Activated T-helper 1 cell treated with Interleukin-2 at 50 U/mL for 16 hours (primary cell): Measurements from ENCODE around the gene USHBP1.
"Not testable (repeated sequence)": the region's sequence is repeated elsewhere in the genome, so short reads cannot be mapped to it uniquely, and the experiment has no call there.

ENCODE experiments used
- DNase-seq: peaks from one replicate; pipeline ENCODE4 v3.0.0-alpha.2; 2020; ENCODE audit warnings: low read depth

The USHBP1 gene

DNA sequence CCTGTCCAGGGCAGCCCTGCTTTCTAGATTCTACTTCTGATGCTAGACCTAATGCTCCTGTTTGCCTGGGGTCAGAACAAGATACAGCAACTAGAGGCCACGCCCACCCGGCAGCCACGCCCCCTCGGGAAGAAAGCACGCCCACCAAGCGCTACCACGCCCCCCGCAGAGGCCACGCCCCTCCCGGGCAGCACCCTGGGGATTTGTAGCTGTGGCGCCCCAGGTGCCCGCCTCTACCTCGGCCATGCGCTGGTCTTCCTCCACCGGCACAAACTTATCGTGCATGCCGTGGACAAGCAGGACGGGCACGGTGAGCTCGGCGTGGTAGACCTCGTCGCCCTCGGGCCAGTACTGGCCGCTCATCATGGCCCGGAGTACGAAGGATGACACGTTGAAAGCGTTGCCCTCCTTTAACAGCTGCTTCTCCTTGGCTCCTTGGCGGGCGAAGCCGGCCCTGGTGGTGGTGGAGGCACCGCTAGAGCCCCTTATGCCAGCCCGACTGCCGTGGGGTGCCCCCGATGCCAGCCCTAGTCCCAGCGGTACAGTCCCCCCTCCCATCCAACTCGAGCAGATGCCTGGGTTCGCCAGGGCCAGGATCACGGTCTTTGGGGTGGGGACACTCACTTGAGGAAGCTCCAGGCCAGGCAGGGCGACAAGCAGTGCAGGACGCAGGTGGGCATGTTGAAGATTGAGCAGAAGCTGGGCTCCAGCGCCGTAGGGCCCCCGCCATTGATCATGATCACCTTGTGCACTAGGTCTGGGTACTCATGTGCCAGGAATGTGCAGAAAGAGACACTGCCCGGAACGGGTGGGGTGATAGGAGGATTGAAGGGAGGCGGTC lies 29.7 kb upstream of the USHBP1 start:
- DNase-seq, result no peak

DNA sequence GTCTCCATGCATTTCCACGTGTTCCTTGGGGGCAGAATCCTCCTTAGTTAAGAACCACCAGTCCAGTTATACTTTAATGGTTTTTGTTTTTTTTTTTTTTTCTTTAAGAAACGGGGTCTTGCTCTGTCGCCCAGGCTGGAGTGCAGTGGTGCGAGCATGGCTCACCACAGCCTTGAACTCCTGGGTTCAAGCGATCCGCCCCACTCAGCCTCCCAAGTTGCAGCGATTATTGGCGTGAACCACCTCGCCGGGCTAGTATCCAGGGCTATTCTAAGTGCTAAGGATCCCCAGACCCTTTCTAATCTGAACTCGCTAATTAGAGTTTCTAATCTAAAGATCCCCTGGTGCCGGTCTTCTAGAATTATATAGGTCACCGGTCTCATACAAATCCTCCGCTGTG lies 29.1 kb upstream of the USHBP1 start:
- DNase-seq, result no peak

DNA sequence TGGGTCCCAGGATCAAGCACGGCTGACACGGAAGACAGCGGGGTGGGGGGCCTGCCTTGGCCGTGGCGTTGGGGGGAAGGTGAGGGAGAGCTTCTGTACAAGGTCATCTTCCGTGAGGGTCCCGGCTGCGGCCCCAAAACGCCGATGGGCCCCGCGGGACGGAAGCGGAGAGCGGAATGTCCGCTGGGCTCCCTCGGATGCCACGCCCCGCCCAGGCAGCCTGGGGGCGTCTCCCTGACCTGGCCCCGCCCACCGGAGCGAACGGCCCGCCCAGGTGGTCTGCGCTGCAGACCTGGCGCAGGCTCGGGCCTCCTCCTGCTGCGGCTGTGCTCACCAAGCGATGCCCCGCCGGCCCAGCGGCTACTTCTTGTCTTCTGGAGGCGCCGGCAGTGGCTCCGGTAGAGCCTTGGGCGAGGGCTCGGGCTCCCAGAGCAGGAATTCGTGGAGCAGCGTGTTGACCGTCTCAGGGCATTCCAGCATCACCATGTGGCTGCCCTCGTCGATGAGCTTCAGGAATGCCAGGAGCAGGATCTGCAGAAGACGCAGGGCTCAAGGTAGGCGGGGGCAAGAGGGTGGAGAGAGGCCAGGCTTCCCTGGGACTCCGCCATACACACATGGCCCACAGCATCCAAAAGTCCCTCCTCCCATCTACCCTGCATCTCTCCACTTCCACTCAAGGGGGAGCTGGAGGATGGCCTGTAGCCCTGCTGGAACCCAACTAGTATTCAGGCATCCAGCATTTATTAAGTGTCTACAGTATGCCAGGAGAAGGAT lies 27.9 kb upstream of the USHBP1 start:
- peak; percentile 63 for DNase-seq

DNA sequence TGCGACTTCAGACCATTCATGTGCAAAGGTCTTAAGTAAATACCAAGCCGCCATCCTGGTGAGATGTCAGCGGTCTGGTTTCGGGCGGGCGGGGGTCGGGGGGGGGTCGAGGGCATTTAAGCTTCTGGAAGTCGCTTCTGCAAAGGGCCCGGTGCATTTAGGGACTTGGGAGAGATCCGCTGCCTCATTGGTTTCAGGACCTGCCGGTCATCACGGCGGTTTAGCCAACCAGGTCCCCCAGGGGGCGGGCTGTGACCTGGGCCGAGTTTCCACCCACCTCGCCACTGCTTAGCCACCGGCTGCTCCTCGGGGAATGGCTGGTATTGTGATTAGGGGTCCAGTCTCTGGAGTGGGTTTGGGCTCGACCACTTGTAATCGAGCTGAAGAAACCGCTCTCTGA lies 24.9 kb upstream of the USHBP1 start:
- no peak for DNase-seq

DNA sequence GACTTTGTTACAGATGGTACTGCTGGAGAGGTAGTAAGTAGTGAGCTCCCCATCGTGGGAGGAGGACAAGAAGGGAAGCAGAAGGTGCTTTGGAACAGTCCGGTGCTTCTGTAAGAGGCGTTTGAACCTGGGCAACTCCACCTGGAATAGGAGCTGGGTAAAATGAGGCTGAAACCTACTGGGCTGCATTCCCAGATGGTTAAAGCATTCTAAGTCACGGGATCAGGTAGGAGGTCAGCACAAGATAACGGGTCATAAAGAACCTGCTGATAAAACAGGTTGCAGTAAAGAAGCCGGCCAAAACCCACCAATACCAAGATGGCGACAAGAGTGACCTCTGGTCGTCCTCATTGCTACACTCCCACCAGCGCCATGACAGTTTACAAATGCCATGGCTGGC lies 22.2 kb upstream of the USHBP1 start:
- no peak for DNase-seq

DNA sequence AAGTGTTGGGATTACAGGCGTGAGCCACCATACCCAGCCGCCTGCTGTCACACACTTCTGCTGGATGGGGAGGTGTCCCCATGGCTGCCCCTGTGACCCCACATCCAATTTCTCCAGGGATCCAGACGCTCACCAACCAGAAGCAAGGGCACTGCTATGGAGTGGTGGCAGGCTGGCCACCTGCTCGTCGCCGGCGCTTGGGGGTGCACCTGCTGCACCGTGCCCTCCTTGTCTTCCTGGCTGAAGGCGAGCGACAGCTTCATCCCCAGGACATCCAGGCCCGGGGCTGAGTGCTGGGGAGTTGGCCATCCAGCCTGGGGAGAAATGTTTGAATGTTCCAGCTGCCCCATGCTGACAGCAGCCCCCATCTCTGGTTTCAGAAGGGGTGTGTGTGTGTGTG lies 21.7 kb upstream of the USHBP1 start:
- DNase-seq, result no peak

DNA sequence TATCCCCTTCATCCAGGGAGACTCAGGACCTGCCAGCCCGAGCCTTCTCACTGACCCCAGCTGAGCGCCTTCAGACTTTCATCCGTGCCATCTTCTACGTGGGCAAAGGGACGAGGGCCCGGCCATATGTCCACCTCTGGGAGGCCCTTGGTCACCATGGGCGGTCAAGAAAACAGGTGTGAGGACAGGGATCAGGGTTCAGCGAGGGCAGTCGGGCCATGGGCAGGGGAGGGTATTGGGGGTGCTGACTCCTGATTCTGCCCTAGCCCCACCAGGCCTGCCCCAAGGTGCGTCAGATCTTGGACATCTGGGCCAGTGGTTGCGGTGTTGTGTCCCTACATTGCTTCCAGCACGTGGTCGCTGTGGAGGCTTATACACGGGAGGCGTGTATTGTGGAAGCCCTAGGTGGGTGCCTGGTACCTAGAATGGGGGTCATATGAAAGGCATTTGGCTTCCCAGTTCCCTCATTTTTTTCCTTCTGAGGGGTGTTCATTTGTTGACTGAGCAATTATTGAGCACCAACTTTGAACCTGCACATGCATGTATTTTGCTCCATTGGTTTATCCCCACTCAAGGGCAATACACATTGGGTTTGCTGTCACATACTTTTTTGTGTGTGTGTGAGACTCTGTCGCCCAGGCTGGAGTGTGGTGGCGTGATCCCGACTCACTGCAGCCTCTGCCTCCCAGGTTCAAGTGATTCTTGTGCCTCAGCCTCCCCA lies 21.0 kb upstream of the USHBP1 start:
- no peak for DNase-seq

DNA sequence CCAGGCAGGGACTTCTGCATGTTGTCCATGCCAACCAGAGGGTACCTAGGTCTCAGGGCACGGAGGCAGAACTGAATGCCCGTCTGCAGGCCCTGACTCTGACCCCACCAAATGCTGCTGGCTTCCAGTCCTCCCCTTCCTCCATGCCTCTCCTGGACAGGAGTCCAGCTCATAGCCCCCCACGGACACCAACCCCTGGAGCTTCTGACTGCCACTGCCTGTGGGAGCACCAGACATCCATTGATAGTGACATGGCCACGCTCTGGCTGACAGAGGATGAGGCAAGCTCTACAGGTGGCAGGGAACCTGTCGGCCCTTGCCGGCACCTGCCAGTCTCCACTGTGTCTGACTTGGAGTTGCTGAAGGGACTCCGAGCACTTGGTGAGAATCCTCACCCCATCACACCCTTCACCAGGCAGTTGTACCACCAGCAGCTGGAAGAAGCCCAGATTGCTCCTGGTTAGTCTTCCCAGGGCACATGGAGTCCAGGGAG lies 19.0 kb upstream of the USHBP1 start:
- DNase-seq, result no peak

DNA sequence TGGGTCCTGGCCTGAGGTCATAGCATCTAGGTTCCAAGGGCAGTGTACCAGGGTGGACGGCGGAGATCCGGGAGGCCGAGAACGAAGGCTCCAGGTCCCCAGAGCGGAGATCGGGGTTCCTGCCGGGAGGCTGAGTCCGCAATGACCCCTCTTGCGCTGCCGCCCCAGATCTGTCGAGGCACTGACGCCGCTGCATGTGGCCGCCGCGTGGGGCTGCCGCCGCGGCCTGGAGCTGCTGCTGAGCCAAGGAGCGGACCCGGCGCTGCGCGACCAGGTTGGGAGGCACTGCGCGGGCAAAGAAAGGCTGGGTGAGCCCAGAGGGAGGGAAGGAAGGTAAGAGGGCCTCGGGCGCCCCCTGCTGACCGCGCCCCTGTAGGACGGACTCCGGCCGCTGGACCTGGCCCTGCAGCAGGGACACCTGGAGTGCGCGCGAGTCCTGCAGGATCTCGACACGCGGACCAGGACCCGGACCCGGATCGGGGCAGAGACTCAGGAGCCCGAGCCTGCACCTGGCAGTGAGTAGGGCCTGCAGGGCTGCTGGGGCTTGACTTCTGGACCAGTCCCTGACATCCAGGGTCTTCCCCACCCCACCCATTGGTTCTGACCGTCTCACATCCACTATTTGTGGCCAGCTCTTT lies 18.1 kb upstream of the USHBP1 start:
- peak; percentile 64 for DNase-seq

DNA sequence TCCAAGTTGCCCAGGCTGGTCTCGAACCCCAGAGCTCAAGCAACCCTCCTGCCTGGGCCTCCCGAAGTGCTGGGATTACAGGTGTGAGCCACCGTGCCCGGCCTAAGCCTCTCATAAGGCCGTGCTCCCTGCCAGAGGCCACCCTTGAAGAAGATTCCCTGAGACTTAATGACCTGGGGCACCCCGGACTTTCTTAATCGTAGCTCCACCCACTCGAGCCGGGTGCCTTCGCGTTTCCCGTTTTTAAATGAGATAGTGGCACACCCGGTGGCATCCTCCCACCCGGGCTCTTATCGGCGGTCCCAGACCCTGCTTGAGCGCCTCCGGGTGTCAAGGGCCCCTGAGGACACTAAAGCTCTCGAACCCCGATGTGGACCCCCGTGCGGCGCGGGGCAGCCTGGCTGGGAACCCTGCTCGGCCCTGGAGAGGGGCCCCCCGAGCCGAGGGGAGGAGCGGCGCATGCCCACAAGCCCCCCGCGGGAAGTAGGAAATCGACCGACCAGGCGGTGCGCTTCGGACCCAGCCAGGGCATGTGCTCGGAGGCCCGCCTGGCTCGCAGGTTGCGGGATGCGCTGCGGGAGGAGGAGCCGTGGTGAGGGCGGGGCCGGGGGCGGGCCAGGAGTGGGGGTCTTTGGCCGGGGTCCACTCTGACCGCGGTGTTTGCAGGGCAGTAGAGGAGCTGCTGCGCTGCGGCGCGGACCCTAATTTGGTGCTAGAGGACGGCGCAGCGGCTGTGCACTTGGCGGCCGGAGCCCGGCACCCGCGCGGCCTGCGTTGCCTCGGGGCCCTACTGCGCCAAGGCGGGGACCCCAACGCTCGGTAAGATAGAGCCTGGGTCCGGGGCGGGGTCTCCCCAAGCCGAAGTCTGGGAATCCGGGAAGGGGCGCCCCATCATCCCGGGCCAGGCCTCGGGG lies 17.1 kb upstream of the USHBP1 start, which contains the start of gene ANKLE1:
Gene ANKLE1, plus strand, starts transcription at position 511 of the 914 bp plus-strand sequence. Its CDS starts 20 bp downstream, at position 531.
- no peak for DNase-seq

DNA sequence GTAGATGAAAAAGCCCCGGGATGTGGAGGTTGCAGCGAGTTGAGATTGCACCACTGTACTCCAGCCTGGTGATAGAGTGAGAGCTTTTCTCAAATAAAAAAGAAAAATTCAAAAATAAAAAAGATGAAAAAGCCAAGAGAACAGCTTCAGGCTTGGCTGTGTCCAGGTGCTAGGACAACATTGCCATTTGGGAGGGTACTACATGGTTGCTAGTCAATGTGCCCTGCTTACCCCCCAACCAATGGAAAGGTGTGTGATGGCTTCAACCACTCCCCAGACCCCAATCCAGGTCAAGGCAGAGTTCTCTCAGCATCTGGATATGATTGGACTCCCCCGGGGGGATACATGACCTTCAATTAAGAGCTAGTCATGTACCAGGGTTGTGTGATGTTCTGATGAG lies 14.9 kb upstream of the USHBP1 start:
- no peak for DNase-seq

DNA sequence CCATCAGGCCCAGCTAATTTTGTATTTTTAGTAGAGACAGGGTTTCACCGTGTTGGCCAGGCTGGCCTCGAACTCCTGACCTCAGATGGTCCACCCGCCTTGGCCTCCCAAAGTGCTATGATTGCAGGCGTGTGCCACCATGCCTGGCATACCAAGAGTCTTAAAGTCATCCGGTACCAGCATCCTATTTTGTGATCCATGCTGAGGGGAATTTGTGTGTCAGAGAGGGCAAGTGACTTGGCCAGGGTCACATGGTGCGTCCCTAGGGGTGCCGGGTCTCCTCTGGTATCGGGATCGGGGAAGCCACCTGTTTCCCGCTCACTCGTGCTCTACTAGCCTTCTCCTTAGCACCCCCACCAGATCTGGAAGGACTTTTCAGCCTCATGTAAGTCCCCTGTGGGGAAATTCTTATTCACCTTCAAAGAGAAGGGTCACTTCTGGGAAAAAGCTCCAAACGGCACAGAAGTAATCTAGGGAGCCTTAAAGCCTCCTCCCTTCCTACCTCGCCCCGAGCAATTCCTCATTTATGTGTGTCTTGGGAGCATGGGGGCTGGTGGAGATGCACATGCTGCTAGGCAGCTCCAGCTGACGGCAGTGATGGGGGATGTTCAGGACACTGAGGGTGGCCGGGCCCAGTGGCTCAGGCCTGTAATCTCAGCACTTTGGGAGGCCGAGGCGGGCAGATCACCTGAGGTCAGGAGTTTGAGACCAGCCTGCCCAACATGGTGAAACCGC lies 11.1 kb upstream of the USHBP1 start:
- DNase-seq, result no peak

DNA sequence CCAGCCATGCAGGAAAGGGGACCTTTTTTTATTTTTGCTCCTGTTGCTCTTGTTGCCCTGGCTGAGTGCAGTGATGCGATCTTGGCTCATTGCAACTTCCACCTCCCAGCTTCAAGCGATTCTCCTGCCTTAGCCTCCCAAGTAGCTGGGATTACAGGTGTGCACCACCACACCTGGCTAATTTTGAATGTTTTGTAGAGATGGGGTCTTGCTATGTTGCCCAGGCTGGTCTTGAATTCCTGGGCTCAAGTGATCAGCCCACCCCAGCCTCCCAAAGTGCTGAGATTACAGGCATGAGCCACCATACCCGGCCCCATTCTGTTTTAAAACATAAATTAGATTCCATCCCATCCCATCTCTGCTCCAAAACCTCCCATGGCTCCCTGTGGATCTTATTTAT lies 10.3 kb upstream of the USHBP1 start:
- not testable (repeated sequence) for DNase-seq

DNA sequence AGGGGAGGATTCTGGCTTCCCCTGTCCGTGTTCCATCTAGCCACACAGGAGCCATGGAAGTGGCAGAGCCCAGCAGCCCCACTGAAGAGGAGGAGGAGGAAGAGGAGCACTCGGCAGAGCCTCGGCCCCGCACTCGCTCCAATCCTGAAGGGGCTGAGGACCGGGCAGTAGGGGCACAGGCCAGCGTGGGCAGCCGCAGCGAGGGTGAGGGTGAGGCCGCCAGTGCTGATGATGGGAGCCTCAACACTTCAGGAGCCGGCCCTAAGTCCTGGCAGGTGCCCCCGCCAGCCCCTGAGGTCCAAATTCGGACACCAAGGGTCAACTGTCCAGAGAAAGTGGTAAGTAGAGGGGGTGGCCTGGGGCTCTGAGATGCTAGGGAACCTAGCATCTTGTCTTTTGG lies 4.2 kb upstream of the USHBP1 start:
- no peak for DNase-seq

DNA sequence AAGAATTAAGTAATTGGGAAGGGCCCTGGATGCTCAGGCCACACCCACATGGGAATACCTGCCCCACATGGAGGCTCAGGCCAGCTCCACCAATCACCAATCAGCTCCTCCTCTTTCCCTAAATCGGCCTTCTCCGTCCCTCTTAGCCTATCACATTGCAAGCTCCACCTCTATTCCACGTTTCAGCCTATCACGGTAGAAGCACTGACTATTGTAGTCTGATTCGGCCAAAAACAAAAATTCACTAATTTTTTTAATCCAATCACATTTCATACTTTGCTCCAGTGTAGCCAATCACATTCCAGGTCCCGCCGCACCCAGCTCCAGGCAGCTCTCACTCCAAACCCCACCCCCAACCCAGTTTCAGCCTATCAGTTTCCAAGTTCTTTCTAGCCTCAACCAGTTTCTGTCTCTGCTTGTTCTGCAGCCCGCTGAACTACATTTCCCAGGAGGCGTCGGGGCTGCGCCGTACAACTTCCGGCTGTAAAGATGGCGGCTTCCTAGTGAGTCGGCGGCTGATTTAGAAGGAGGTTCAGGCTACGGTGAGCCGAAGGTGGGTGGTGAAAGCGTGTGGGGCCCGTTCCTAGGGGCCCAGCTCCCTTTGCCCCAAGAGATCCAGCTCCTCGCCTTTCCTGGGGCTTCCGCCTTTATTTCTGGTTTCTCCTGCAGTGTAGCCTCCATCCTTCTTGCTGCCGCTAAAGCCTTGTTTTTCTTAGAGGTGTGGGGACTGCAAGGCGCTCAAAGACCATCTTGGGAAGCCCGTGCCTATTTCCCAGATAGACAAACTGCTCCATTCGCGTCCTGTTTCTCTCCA lies 2.6 kb upstream of the USHBP1 start, which contains the start of gene BABAM1:
Gene BABAM1, plus strand, starts transcription at position 469 of the 814 bp plus-strand sequence. CDS start 1,364 bp downstream, outside the sequence.
- peak; percentile 87 for DNase-seq

DNA sequence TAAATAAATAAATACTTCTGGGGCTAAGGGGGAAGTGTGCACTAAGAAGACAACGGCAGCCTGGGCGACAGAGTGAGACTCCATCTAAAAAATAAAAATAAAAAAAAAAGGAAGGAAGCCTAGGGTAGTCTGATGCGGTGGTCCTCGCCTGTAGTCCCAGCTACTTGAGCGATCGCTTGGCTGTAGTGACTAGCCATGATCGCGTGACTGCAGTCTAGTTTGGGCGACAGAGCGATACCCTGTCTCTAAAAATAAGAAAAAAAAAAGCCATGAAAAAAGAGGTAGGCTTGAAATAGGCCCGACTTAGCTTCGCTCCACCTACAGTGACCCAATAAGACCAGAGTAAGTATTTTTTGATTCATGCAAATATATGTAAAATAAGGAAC lies 2.0 kb upstream of the USHBP1 start:
- no peak for DNase-seq

DNA sequence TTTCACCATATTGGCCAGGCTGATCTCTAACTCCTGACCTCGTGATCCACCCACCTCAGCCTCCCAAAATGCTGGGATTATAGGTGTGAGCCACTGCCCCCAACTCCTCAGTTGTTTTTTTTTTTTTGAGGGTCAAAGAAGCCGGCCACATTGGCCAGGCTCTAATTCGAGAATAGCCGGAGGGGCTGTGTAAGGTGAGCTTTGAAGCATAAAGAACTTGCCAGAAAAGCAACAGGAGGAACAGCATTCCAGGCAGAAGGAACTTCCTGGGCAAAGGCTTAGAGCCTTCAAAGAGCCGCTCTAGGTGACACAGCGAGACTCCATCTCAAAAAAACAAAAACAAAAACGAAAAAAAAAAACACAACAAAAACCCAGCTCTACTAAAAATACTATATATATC lies 1.5 kb upstream of the USHBP1 start:
- no peak for DNase-seq

DNA sequence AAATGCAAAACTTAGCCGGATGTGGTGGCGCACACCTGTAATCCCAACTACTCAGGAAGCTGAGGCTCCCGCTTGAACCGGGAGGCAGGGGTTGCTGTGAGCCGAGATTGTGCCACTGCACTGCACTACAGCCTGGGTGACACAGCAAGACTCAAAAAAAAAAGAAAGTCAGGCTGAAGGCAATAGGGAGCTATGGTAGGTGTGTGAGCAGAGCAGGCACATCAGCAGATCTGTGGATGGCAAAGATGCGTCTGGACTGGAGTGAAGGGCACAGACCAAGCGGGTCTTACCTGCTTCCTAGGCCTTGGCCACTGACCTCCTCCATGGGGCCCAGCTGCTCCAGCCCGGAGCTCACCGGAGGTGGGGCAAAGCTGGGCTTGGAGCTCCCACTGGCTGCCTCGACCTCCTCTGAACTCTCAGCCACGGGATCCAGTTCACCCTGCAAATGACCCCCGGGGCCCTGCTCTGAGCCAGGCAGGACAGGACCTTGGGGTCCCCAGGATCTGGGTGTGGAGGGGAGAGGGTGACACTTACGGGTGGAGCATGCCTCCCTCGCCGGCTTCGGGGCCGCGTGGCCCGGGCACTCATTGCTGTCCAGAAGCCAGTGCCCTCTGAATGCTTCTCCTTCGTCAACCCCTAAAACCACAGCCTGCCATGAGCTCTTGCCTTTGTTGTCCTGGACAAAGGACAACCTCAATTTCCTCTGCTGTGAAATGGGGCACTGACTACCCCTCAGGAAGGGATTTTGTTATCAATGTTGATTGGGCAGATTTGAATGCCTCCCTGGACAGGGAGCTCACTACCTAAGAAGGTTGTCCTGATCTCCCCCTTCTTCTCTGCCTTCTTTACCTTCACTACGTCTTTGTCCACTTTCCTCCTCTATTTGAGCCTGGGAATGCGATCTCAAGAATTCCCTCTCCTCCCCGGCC lies 569 bp downstream of the USHBP1 start:
- DNase-seq, result no peak
